NOMO-1 treated with dmso at 0.1 percent for 144 hours (cell line): ENCODE measurements around the gene SLFN13.
A peak's percentile ranks its signal among the peaks of the same experiment; 100 is the strongest.
"Not testable (repeated sequence)": the region's sequence is repeated elsewhere in the genome, so short reads cannot be mapped to it uniquely, and the experiment has no call there.

Experiments used
- DNase-seq: peaks from one replicate; lab custom pipeline; 2025; ENCODE audit not compliant: unreplicated experiment; lab: John Stamatoyannopoulos, UW

Gene SLFN13

DNA sequence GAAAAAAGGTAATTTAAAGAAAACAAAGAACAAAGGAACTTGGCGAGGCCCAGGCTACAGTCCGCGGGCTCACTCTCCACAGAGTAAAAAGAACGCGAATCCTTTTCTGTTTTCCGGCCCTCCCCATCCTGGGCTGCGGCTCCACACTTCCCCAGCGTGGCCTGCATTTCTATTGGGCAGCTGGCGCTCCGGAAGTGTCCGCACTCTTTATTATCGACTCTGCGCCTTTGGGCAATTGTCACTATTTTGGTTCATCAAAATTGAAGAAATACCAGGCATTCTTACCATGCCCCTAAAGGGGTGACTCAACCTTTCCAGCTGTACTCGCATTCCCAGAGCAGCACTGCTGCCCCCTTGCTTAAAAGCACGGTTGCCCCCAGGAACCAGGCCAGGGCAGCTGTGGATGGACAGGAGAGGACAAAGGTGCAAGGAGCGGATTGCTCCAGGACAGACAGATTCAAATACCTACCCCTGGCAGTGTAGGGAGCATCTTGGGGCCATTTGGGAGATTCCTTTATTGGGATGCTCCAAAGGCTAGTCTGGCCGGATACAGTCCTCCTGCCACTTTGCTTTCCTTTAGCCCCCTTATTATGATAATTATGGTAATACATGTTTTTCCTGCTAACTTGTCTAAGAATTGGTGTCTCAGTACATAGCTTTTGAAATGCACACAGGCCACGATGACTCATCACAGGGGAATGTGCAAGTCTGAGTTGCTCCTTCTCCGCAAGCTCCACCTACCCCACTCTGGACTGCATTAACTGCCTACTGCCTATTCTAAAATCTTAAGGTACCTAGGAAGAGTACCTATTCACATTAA, 15.3 kb downstream of the SLFN13 start:
- DNase-seq, result peak; percentile 90

DNA sequence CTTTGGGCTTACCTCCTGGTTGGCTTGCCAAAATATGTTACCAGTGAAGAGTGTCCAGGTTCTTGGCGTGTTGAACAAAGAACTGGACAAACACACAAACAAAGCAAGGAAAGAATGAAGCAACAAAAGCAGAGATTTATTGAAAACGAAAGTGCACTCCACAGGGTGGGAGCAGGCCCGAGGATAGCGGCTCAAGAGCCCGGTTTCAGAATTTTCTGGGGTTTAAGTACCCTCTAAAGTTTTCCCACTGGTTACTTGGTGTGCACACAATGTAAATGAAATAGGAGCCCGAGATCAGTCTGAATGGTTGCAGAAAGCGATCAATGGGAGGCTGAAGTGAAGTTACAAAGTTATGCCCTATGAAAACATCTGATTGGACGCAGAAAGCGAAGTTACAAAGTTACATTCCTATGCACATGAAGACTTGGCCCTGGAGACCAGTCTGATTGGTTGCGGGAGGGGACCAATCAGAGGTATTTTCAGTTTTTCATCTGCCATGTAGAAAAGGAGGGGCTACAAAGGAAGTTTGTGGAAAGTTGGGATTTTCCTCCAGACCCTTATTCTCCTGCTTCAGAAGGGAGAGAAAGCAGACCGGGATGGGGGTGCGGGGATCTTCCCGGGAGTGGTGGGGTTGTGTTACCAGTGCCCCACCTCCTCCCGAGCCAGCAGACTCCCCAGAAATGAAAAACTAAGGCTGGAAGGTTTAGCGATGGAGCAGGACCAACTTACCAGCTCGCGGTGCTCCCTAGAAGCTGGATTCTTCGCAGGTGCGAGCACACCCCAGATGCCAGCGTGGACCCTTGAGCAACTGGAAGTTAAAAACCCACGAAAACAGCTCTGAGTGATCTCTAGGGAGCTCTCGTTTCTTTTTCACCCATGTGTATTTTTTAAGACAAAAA, 16.1 kb downstream of the SLFN13 start, which contains the start of gene SLFN12:
Gene SLFN12, minus strand, starts transcription at position 325 of the 899 bp plus-strand sequence. CDS start 9,472 bp downstream, outside the sequence.
- peak; percentile 55 for DNase-seq

GRCh38 chr17:35429702-35430101, 18.9 kb downstream of the SLFN13 start:
- no peak for DNase-seq

- no peak for DNase-seq
Measured at GRCh38 chr17:35428229-35428628, 20.3 kb downstream of the SLFN13 start.

DNA sequence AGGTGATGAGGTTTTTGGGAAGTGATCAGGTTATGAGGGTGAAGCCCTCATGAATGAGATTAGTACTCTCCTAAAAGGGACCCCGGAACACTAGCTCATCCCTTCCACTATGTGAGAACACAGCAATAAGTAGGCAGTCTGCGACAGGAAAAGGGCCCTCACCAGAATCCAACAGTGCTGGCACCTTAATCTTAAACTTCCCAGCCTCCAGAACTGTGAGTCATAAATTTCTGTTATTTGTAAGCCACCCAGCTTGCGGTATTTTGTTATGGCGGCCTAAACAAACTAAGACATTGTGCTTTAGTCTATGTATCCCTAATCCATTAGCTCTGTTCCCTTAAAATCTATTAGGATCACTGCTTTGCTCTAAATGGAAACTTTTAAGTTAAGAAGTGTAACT, 24.8 kb downstream of the SLFN13 start:
- DNase-seq, result no peak

GRCh38 chr17:35421069-35421468, 27.5 kb downstream of the SLFN13 start:
- not testable (repeated sequence) for DNase-seq

- DNase-seq, result no peak
Measured at GRCh38 chr17:35416659-35417058, 31.9 kb downstream of the SLFN13 start.

DNA sequence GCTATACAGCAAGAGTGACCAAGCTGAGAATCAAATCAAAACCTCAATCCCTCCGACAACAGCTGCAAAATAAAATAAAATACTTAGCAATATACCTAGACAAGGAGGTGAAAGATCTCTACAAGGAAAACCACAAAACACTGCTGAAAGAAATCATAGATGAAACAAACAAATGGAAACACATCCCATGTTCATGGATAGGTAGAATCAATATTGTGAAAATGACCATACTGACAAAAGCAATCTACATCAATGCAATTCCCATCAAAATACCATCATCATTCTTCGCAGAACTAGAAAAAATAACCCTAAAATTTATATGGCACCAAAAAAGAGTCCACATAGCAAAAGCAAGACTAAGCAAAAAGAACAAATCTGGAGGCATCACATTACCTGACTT, 33.9 kb downstream of the SLFN13 start:
- DNase-seq, result not testable (repeated sequence)

DNA sequence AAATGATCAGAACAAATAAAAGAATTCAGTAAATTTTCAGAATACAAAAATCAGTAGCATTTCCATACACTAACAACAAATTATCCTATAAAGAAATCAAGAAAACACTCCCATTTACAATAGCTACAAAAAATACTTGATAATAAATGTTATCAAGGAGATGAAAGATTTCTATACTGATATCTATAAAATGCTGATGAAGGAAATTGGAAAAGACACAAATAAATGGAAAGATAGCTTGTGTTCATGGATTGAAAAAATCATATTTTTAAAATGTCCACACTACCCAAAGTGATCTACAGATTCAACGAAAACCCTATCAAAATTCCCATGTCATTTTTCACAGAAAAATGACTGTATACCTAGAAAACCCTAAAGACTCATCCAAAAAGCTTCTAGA, 34.3 kb downstream of the SLFN13 start:
- no peak for DNase-seq

DNA sequence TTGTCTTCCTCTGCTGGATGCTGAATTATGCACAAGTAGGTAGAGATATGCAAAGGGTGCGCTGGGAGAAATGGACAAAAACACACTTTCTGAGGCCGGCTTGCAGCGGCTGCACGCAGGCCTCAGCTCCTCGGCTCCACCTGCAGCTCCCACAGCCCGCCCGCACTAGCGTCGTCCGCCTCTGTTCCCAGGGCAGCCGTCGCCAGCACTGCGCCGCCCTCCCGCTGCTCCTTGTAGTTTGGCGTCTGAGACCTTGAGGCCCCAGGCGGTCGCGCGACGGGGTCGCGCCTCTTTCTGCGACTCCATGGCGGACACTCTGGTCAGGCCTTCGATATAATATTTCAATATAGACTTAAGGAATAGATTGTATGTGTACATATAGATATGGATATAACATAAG, 41.0 kb downstream of the SLFN13 start:
- DNase-seq, result no peak

DNA sequence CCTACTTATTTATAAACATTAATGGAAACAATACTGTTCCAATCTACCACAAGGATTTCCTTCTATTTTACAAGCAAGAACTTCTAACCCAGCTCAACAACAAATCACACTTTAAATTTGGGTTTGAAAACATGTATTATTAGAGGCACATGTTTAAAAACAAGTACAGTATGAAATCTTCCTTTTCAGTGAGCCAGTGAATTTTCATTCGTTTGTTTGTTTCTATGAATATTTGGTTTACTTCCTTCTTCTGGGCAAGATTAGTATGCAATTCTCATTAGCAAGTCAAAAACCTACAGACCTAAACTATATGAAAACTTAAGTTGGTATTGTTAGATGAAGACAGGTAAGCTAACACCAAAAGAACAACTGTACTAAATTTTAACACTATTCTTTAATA, 42.0 kb downstream of the SLFN13 start:
- no peak for DNase-seq

GRCh38 chr17:35404360-35404759, 44.2 kb downstream of the SLFN13 start:
- DNase-seq, result no peak

DNA sequence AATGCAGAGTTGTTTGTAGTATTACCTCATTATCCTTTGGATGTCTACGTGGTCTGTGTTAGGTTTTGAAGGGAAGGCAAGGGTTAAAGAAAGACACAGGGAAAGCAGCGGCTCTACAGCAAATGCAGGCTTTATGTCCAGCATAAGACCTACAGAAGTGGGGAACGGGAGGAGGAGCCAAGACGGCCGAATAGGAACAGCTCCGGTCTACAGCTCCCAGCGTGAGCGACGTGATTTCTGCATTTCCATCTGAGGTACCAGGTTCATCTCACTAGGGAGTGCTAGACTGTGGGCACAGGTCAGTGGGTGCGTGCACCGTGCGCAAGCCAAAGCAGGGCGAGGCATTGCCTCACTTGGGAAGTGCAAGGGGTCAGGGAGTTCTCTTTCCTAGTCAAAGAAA, 54.8 kb downstream of the SLFN13 start:
- DNase-seq, result not testable (repeated sequence)

DNA sequence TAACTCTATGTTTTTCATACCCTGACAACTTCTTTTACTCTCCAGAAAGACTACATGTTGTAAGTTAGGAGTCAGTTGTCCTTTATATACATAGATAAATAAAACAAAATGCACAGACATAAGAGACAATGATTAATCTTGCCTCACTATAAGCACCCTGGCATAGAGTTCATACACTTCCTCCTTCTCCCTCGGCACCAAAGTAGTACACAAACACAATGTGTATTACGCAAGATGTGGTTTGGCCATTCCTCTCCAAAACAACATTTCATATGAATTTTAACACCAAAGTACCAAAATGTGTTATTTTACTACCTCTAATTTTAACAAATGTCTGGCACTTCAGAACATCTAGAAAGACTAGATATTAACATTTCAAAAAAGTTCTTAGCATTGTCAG, 57.9 kb downstream of the SLFN13 start:
- peak; percentile 63 for DNase-seq

GRCh38 chr17:35390156-35390555, 58.4 kb downstream of the SLFN13 start:
- DNase-seq, result no peak

DNA sequence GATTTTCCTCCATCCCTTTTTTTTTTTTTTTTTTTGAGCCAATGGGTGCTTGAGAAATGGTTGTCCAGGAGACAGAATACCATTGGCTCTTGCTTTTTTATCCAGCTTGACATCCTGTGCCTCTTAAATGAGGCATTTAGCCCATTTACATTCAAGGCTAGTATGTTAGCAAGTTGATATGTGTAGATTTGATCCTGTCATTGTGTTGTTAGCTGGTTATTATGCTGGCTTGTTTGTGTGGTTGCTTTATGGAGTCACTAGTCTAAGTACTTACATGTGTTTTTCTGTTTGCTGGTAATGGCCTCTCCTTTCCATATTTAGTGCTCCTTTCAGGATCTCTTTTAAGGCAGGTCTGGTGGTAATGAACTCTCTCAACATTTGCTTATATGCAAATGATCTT, 61.1 kb downstream of the SLFN13 start:
- no peak for DNase-seq
